HS-5 (cell line): ENCODE measurements around the gene AIF1L.
"Not testable (repeated sequence)": the region's sequence is repeated elsewhere in the genome, so short reads cannot be mapped to it uniquely, and the experiment has no call there.

Experiments used
- DNase-seq: peaks from one replicate; pipeline ENCODE4 v3.0.0-alpha.2; 2012; ENCODE audit warnings: low read depth

Gene AIF1L

DNA sequence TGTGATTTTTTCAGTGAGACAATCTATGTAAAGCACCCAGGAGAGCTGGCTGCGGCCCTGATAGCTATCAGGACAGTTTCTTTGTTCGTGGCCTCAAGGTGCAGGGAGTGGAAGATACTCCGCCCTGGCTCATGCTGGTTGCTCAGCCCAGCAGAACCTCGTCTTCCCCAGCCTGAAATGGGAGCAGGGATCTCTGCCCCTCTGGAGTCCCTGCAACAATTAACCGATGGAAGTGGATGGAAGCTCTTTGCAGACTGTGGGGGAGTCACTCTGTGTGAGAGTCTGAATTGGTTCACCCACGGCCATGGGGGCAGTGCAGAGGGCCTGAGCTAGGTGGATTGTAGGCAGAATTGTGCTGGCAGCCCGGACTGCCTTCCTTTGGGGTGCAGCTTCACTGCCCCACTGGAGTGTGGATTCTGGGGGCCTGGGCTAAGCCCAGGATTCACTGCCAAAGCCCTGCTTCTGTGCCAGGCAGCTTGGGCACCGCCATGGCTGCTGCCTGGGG, 2.8 kb downstream of the AIF1L start:
- no peak for DNase-seq

- not testable (repeated sequence) for DNase-seq
Observed at GRCh38 chr9:131099845-131100244, 3.5 kb downstream of the AIF1L start.

GRCh38 chr9:131100445-131100844, 4.1 kb downstream of the AIF1L start:
- no peak for DNase-seq

GRCh38 chr9:131101207-131101964, 5.1 kb downstream of the AIF1L start:
- DNase-seq = no peak

- DNase-seq = no peak
Observed at GRCh38 chr9:131103024-131103423, 6.7 kb downstream of the AIF1L start.

GRCh38 chr9:131103535-131103934, 7.2 kb downstream of the AIF1L start:
- no peak for DNase-seq

DNA sequence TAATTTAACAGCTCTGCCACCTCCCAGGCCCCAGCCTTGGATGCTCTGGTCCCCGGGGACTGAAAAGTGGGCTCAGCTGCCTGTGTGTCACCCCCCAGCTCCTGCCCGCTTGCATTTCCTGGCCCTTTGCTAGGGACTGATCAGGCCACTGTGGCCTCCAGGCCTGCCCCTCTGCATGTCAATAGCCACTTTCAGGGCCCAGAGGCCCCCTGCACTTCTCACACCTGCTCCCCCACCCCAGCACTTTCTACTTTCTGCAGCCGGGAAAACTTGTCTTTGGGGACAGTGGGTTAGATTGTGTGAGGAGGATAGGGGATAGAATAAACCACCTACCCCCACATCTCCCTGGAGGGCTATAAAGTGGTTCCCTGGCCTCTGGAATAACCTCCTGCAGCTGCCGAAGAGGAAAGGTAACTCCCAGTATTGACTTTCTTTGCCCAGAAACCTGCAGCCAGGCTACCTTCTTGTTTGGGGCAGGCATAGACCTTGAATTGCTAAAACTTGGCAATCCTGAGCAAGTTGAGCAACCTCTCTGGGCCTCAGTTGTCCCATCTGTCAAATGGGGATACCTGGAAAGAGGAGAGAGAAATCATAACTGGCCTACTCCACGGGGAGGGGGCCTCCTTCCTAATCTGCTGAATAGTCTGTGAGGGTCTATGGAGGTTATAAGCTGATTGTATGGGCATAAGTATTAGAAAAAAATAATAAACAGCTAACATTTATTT, 7.8 kb downstream of the AIF1L start:
- no peak for DNase-seq

GRCh38 chr9:131105952-131106351, 9.6 kb downstream of the AIF1L start:
- DNase-seq = no peak

GRCh38 chr9:131107760-131108159, 11.4 kb downstream of the AIF1L start:
- DNase-seq = no peak

- DNase-seq = no peak
Observed at GRCh38 chr9:131111186-131111853, 15.0 kb downstream of the AIF1L start.

- DNase-seq = no peak
Observed at GRCh38 chr9:131111854-131112311, 15.6 kb downstream of the AIF1L start.

DNA sequence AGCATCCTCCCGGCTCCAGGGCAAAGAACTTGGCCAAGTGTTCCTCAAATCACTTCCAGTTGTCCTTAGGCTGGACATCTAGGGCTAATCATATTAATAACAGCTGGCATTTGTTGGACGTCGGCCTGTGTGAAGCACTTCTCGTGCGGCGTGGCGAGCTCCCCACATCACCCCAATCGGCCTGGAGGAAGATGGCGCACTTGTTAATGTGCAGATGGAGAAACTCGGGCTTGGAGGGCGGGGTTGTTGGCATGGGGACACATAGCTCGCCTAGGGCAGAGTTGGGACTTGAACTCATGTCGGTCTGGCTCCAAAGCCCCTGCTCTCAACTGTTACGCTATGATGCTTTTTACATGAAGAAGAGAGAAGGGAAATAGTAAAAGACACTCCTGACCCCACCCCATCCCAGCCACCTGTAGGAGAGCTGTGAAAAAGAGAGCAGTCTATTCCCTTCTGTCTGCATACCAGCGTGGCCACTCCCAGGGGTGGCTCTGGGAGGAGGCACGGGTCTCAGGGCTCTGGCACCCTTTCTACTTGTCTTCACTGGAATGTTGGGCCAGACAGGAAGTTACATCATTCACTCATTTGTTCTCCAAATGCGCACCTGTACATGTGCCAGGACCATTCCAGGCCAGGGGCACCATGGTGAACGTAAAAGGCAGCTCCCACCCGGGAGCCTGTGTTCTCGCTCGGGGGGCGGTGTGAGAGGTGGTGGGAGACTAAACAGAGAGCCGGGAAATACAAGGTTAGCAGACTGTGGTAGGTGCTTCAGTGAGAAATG, 16.2 kb downstream of the AIF1L start:
- DNase-seq = no peak

GRCh38 chr9:131113655-131114054, 17.3 kb downstream of the AIF1L start:
- DNase-seq = no peak

- DNase-seq = no peak
Observed at GRCh38 chr9:131114084-131114535, 17.8 kb downstream of the AIF1L start.

- not testable (repeated sequence) for DNase-seq
Observed at GRCh38 chr9:131115360-131115742, 19.0 kb downstream of the AIF1L start.

GRCh38 chr9:131116281-131117120, 20.2 kb downstream of the AIF1L start:
- no peak for DNase-seq

DNA sequence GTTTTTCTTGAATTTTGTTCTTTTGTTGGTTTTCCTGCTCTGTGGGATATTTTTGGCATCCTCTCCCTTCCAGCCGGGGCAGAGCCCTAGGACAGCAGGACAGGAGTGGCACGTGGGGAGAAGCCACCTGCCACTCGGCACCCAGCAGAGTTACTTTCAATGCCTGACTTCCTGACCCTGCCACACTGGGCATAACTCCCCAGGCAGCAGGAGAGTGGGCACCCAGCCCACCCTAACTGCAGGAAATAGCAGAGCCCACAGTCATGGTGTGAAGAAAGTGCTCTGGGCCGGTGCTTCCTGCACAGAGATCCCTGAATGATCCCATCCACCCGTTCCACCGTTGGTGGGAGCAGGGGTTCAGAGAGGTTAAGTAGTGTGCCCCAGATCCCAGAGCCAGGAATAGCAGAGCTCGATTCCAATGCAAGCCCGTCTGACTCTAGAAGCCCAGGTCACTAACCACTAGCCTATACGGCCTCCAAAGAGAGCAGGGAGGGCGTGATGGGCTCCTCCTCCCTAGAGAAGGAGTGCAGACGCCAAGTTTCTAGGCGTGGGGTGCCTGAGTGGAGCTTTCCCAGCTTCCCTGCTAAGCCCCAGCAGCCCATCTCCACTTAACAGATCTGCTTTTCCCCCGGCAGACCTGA, 20.9 kb downstream of the AIF1L start:
- no peak for DNase-seq

DNA sequence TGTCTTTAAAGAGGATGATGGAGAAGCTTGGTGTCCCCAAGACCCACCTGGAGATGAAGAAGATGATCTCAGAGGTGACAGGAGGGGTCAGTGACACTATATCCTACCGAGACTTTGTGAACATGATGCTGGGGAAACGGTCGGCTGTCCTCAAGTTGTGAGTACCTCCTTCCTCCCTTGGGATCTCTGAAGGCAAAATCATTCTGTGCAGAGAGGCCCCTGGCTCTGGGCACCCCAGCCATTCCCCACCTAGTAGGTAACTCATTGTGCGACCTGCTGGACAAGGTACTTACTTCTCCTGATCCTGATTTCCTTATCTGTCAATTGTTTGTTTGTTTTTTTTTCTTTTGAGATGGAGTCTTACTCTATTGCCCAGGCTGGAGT, 21.4 kb downstream of the AIF1L start:
- no peak for DNase-seq

DNA sequence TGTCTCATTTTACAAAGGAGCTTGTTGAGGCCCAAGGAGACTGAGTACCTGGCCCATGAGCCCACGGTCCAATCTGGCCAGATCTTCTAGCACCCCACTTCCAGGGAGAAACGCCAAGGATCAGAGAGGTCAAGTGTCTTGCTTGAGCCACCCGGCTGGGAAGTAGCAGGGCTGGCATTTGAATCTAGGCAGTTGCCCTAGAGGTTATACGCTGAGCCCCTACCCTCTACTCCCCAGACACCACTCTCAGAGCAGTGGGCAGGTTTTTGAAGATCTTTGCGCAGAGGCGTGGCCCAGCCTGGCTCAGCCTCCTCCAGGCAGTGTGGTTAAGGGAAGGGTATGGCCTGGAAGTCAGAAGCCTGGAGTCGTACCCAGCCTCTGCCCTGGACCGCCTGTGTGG, 23.3 kb downstream of the AIF1L start:
- no peak for DNase-seq

- no peak for DNase-seq
Observed at GRCh38 chr9:131120620-131121228, 24.4 kb downstream of the AIF1L start.
